Activated naive CD4-positive, alpha-beta T cell treated with anti-CD3 and anti-CD28 coated beads, Interleukin-2, amount 50 U/mL, for 16 hours (primary cell): ENCODE data around the gene MTA1.

ENCODE experiments used
- DNase-seq: peaks from one replicate; pipeline ENCODE4 v3.0.0-alpha.2; 2020

The MTA1 gene

GRCh38 chr14:105501504-105502291 lies 82.1 kb downstream of the MTA1 start:
- DNase-seq: no peak

- DNase-seq: no peak
Observed at GRCh38 chr14:105502446-105503295, 83.0 kb downstream of the MTA1 start.

GRCh38 chr14:105503296-105503640 lies 83.6 kb downstream of the MTA1 start:
- no peak for DNase-seq

GRCh38 chr14:105503935-105504692 lies 84.5 kb downstream of the MTA1 start:
- no peak for DNase-seq

GRCh38 chr14:105505101-105505500 lies 85.5 kb downstream of the MTA1 start:
- peak; percentile 10 for DNase-seq

- DNase-seq: no peak
Observed at GRCh38 chr14:105507247-105507646, 87.6 kb downstream of the MTA1 start.

GRCh38 chr14:105508069-105508468 lies 88.4 kb downstream of the MTA1 start:
- DNase-seq: no peak

- no peak for DNase-seq
Observed at GRCh38 chr14:105508601-105509000, 89.0 kb downstream of the MTA1 start.

GRCh38 chr14:105517096-105517495 lies 97.5 kb downstream of the MTA1 start:
- no peak for DNase-seq

- no peak for DNase-seq
Observed at GRCh38 chr14:105519946-105520698, 100.5 kb downstream of the MTA1 start.
